ENCODE data around the gene TMEM248. TPM values are rescaled to one million over a fixed set of nuclear protein-coding genes. Genes with fewer than 3 reads are reported as not detected.

The TMEM248 gene
- total and polyA plus RNA-seq, 2 donors (not counting 3 experiments of a cell fraction or from before 2014, with no cell fraction given), result 107 to 220 TPM

GRCh38 chr7:67006965-67007364, 85.9 kb downstream of the TMEM248 start:
- no peaks in the 10 kb centered on the region for H3K36me3 ChIP-seq (ENCODE audit: control insufficient read depth in 2 of 2, extremely low read depth in 1 of 2, insufficient read depth in 2 of 2, low read length in 2 of 2)
- H3K9me1 ChIP-seq (replicated peaks; ENCODE audit: control insufficient read depth, extremely low read depth, insufficient read depth, low read length), result no peaks in the 10 kb centered on the region
- no peaks in the 10 kb centered on the region for H4K20me1 ChIP-seq (replicated peaks; ENCODE audit: control insufficient read depth, extremely low read depth, insufficient read depth, low read length)
- H3K4me3 ChIP-seq (replicated peaks in 1 of 3; ENCODE audit: insufficient read depth in 1 of 3, low read depth in 1 of 3, low read length in 3 of 3), result no peak overlapping the region
- no TSS peak for BruUV-seq (replicated peaks)
- no peak for TF ChIP-seq FOS (IDR thresholded peaks at IDR 0.05; ENCODE audit: borderline replicate concordance, insufficient read depth, low read length)
- no peak for TF ChIP-seq EZH2 (IDR thresholded peaks at IDR 0.05; ENCODE audit: borderline replicate concordance, low read depth, low read length, severe bottlenecking)
- no peak for TF ChIP-seq MYC (IDR thresholded peaks at IDR 0.05; ENCODE audit: low read depth, low read length)
- TF ChIP-seq JUN (IDR thresholded peaks at IDR 0.05; ENCODE audit: borderline replicate concordance, insufficient read depth, insufficient read length, low read depth), result no peak
- TF ChIP-seq POLR2A (IDR thresholded peaks at IDR 0.05; ENCODE audit: low read depth, low read length), result no peak
- TF ChIP-seq, protein P1, sequence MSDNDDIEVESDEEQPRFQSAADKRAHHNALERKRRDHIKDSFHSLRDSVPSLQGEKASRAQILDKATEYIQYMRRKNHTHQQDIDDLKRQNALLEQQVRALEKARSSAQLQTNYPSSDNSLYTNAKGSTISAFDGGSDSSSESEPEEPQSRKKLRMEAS (IDR thresholded peaks at IDR 0.05; ENCODE audit: insufficient read depth, insufficient read length), result no peak
- TF ChIP-seq, protein P2, sequence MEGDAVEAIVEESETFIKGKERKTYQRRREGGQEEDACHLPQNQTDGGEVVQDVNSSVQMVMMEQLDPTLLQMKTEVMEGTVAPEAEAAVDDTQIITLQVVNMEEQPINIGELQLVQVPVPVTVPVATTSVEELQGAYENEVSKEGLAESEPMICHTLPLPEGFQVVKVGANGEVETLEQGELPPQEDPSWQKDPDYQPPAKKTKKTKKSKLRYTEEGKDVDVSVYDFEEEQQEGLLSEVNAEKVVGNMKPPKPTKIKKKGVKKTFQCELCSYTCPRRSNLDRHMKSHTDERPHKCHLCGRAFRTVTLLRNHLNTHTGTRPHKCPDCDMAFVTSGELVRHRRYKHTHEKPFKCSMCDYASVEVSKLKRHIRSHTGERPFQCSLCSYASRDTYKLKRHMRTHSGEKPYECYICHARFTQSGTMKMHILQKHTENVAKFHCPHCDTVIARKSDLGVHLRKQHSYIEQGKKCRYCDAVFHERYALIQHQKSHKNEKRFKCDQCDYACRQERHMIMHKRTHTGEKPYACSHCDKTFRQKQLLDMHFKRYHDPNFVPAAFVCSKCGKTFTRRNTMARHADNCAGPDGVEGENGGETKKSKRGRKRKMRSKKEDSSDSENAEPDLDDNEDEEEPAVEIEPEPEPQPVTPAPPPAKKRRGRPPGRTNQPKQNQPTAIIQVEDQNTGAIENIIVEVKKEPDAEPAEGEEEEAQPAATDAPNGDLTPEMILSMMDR (IDR thresholded peaks at IDR 0.05; ENCODE audit: extremely low read depth in 1 of 2, insufficient read depth in 1 of 2, low read depth in 1 of 2, low read length in 2 of 2), result no peak
- TF ChIP-seq GATA2 (IDR thresholded peaks at IDR 0.05; ENCODE audit: insufficient read depth, insufficient read length, low read depth, low read length), result no peak
- no peak for TF ChIP-seq POLR2AphosphoS5 (IDR thresholded peaks at IDR 0.05; ENCODE audit: insufficient read depth, low read depth, low read length)
- H2AFZ ChIP-seq (ENCODE audit: low read depth, low read length), result no peak overlapping the region
- CTCF ChIA-PET, result no interaction called here
- H3K9ac ChIP-seq (replicated peaks; ENCODE audit: extremely low read depth, insufficient read depth, low read length), result no peak overlapping the region
- no peak overlapping the region for H3K27ac ChIP-seq (ENCODE audit: insufficient read depth, low read depth, low read length)
- H3K27me3 ChIP-seq (ENCODE audit: control insufficient read depth in 2 of 2, insufficient read depth in 2 of 2, low read length in 2 of 2), result no peaks in the 10 kb centered on the region
- no peak overlapping the region for H3K4me2 ChIP-seq (ENCODE audit: insufficient read depth, low read length)
- FAIRE-seq (no peak), DNase-seq (ENCODE audit: low read depth, low spot score) (no peak)
- dilution Hi-C loops (cut with MboI; ENCODE audit: extremely low pct_ligation_motif_present, low sequenced_read_pairs), result no loop called here
- POLR2A ChIA-PET, result no interaction called here
- no peaks in the 10 kb centered on the region for H3K79me2 ChIP-seq (ENCODE audit: control insufficient read depth, insufficient read depth, low read length)
- H3K9me3 ChIP-seq (replicated peaks; ENCODE audit: control insufficient read depth, insufficient read depth, low read length), result no peaks in the 10 kb centered on the region
- no peaks in the 10 kb centered on the region for H3K4me1 ChIP-seq (ENCODE audit: control insufficient read depth, extremely low read depth, insufficient read depth, low read length)
- intact Hi-C loops (cut with micrococcal nuclease), result no loop called here

Small RNA genes within 50 kb of the gene (small RNA-seq; reads per million reads assigned to genes)
- gene RF00017 (ENCODE audit: insufficient read depth, insufficient read length, low read depth, low replicate concordance) (not detected), gene RN7SL43P (ENCODE audit: insufficient read depth, insufficient read length, low read depth, low replicate concordance) (not detected), gene RNU6-1254P (ENCODE audit: insufficient read depth, insufficient read length, low read depth, low replicate concordance) (not detected)

Other genes starting within 250 kb of the TMEM248 start
- 14.4 and 15.5 TPM in 2 replicates for gene RABGEF1, start 180.5 kb upstream of the TMEM248 start, total RNA-seq
- gene RABGEF1, start 180.5 kb upstream of the TMEM248 start, polyA plus RNA-seq, result 11.0 and 11.6 TPM in 2 replicates
- 86.5 and 86.6 TPM in 2 replicates for gene SBDS, start 74.4 kb downstream of the TMEM248 start, total RNA-seq
- 23.8 and 30.7 TPM in 2 replicates for gene SBDS, start 74.4 kb downstream of the TMEM248 start, polyA plus RNA-seq
- 15.2 and 15.9 TPM in 2 replicates for gene TYW1, start 75.6 kb downstream of the TMEM248 start, total RNA-seq
- 6.9 and 7.7 TPM in 2 replicates for gene TYW1, start 75.6 kb downstream of the TMEM248 start, polyA plus RNA-seq